Measurements from ENCODE around the gene DIS3L2. TPM values are rescaled to one million over a fixed set of nuclear protein-coding genes. Genes with fewer than 3 reads are reported as not detected.

Gene DIS3L2
- total and polyA plus RNA-seq, 2 of the 4 experiments (the other 2 are of a cell fraction): 14.7 to 19.2 TPM

GRCh38 chr2:232053777-232054176, 92.3 kb downstream of the DIS3L2 start:
- H2BK15ac ChIP-seq (ENCODE audit: low read depth, low read length): no peak overlapping the region
- no peak overlapping the region for H2BK120ac ChIP-seq (ENCODE audit: low read depth, low read length)
- POLR2A ChIA-PET (ENCODE audit: unreplicated experiment): no interaction called here
- in situ Hi-C loops (cut with MboI; ENCODE audit: low sequenced_read_pairs) (no loop called here), dilution Hi-C loops (cut with HindIII; ENCODE audit: low sequenced_read_pairs, unreplicated experiment) (no loop called here), intact Hi-C loops (cut with micrococcal nuclease) (no loop called here)
- no peaks in the 10 kb centered on the region for H3K9me3 ChIP-seq (ENCODE audit: control insufficient read depth, insufficient read depth, low read length)
- H3K4me3 ChIP-seq (ENCODE audit: insufficient read depth, low read depth, low read length): no peak overlapping the region
- H3K4ac ChIP-seq (ENCODE audit: low read depth, low read length): no peak overlapping the region
- no peak overlapping the region for H3K23ac ChIP-seq (ENCODE audit: low read depth, low read length)
- no peaks in the 10 kb centered on the region for H4K20me1 ChIP-seq (ENCODE audit: insufficient read depth, low read length)
- H3K9me1 ChIP-seq (ENCODE audit: insufficient read depth, low read length): no peaks in the 10 kb centered on the region; the same call in 1 of the 2 replicates
- no peak overlapping the region for H2AK9ac ChIP-seq (replicated peaks; ENCODE audit: low read depth, low read length, poor library complexity)
- no peak overlapping the region for H4K91ac ChIP-seq (ENCODE audit: insufficient read depth, low read depth, low read length)
- H2BK20ac ChIP-seq (ENCODE audit: low read depth, low read length): no peak overlapping the region
- TF ChIP-seq BHLHE40 (IDR thresholded peaks at IDR 0.05; ENCODE audit: low read depth, low read length) (no peak), POLR2A (IDR thresholded peaks at IDR 0.05; ENCODE audit: low read depth, low read length) (no peak), RAD21 (IDR thresholded peaks at IDR 0.05; ENCODE audit: low read length) (no peak)
- DNase-seq (no peak), ATAC-seq (ENCODE audit: low read depth) (no peak)
- H3K56ac ChIP-seq (ENCODE audit: extremely low read depth, insufficient read depth, low read length): no peak overlapping the region
- H4K5ac ChIP-seq (ENCODE audit: low read depth, low read length): no peak overlapping the region
- no peaks in the 10 kb centered on the region for H3K27me3 ChIP-seq (ENCODE audit: control insufficient read depth, insufficient read depth, low read length)
- CTCF ChIA-PET: no interaction called here
- no peak overlapping the region for H3K18ac ChIP-seq (ENCODE audit: low read depth, low read length)
- no peak overlapping the region for H2BK5ac ChIP-seq (ENCODE audit: low read depth, low read length, poor library complexity, severe bottlenecking)
- H2AFZ ChIP-seq (replicated peaks; ENCODE audit: low read length, poor library complexity): no peak overlapping the region
- H3K14ac ChIP-seq (replicated peaks; ENCODE audit: low read depth, low read length): no peak overlapping the region
- BruUV-seq (replicated peaks): no TSS peak
- 0 out of 2 replicates have a peak, but pooled peaks cover 1% of the 10 kb centered on the region for H3K36me3 ChIP-seq (ENCODE audit: control insufficient read depth, insufficient read depth, low read length)
- no peak overlapping the region for H3K9ac ChIP-seq (ENCODE audit: low read depth, low read length)
- no peaks in the 10 kb centered on the region for H3K4me1 ChIP-seq (ENCODE audit: control insufficient read depth, insufficient read depth, low read length)
- peaks cover 7 to 13% of the 10 kb centered on the region in 2 experiments; a peak in 3 of 4 replicates for H3K79me1 ChIP-seq (ENCODE audit: low read depth in 1 of 2, low read length in 2 of 2)
- WGBS, 2 experiments (ENCODE audit: extremely low coverage in 2 of 2, insufficient read length in 1 of 2): no CpG with 5 or more reads among the region's 2 CpGs
- no peak overlapping the region for H2AK5ac ChIP-seq (ENCODE audit: low read depth, low read length)
- no peak overlapping the region for H3K4me2 ChIP-seq (ENCODE audit: low read depth, low read length)
- no peak overlapping the region for H3K27ac ChIP-seq (ENCODE audit: insufficient read depth, low read length)
- H4K8ac ChIP-seq (ENCODE audit: low read depth in 2 of 2, low read length in 2 of 2): no peak overlapping the region
